Measurements from ENCODE around the gene LORICRIN.

The LORICRIN gene

DNA sequence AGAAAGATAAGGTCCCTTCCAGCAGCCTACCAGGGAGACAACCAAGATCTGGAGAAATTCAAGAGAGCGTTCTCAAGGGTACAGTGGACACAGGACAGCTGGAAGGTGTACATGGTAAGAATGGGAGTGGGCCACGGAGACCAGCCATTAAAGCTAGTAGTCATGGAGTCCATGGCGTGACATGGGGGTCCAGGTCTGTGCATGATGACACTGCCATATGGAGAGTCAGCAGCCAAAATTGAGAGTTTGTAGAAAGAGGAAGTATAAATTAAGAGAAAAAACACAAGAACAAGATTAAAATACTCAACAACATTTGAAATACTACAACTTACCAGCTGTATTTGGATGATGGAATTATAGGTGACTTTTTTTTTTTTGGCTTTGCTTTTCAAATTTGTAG lies 7.9 kb upstream of the LORICRIN start:
- CTCF ChIA-PET, result interaction anchor here (0.8 kb wide), 1 partner anchor 23 kb away, joined by 3 read pairs; no protein-coding TSS in a partner anchor
- Histone ChIP-seq H3K4me1 (ENCODE audit: control insufficient read depth, insufficient read depth, low read length) (no peaks in the 10 kb centered on the region), H3K36me3 (ENCODE audit: control insufficient read depth in 2 of 2, insufficient read depth in 1 of 2, low read length in 2 of 2) (no peaks in the 10 kb centered on the region), H3K9me3 (ENCODE audit: control insufficient read depth, insufficient read depth, low read depth, low read length) (no peaks in the 10 kb centered on the region), H3K27ac (ENCODE audit: extremely low read depth, low read depth, low read length) (no peak overlapping the region), H3K4me3 (ENCODE audit: low read depth, low read length) (no peak overlapping the region)
- POLR2A ChIA-PET, result no interaction called here
- TF ChIP-seq ZNF433 (tag by site-specific recombination; IDR thresholded peaks at IDR 0.05; ENCODE audit: low read depth) (no peak), ZEB2 (tag by site-specific recombination; IDR thresholded peaks at IDR 0.05) (no peak), ZNF335 (tag by site-specific recombination; conservative IDR thresholded peaks at IDR 0.05) (no peak), SCRT1 (tag by site-specific recombination; IDR thresholded peaks at IDR 0.05; ENCODE audit: borderline replicate concordance) (no peak)
- TF ChIP-seq, protein P1, sequence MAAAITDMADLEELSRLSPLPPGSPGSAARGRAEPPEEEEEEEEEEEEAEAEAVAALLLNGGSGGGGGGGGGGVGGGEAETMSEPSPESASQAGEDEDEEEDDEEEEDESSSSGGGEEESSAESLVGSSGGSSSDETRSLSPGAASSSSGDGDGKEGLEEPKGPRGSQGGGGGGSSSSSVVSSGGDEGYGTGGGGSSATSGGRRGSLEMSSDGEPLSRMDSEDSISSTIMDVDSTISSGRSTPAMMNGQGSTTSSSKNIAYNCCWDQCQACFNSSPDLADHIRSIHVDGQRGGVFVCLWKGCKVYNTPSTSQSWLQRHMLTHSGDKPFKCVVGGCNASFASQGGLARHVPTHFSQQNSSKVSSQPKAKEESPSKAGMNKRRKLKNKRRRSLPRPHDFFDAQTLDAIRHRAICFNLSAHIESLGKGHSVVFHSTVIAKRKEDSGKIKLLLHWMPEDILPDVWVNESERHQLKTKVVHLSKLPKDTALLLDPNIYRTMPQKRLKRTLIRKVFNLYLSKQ (tag by site-specific recombination; IDR thresholded peaks at IDR 0.05; ENCODE audit: borderline replicate concordance), result no peak
- TF ChIP-seq, protein P2, sequence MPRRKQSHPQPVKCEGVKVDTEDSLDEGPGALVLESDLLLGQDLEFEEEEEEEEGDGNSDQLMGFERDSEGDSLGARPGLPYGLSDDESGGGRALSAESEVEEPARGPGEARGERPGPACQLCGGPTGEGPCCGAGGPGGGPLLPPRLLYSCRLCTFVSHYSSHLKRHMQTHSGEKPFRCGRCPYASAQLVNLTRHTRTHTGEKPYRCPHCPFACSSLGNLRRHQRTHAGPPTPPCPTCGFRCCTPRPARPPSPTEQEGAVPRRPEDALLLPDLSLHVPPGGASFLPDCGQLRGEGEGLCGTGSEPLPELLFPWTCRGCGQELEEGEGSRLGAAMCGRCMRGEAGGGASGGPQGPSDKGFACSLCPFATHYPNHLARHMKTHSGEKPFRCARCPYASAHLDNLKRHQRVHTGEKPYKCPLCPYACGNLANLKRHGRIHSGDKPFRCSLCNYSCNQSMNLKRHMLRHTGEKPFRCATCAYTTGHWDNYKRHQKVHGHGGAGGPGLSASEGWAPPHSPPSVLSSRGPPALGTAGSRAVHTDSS (tag by site-specific recombination; IDR thresholded peaks at IDR 0.05), result no peak
- TF ChIP-seq, protein P3, sequence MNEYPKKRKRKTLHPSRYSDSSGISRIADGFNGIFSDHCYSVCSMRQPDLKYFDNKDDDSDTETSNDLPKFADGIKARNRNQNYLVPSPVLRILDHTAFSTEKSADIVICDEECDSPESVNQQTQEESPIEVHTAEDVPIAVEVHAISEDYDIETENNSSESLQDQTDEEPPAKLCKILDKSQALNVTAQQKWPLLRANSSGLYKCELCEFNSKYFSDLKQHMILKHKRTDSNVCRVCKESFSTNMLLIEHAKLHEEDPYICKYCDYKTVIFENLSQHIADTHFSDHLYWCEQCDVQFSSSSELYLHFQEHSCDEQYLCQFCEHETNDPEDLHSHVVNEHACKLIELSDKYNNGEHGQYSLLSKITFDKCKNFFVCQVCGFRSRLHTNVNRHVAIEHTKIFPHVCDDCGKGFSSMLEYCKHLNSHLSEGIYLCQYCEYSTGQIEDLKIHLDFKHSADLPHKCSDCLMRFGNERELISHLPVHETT (tag by site-specific recombination; IDR thresholded peaks at IDR 0.05), result no peak
- TF ChIP-seq, protein P4, sequence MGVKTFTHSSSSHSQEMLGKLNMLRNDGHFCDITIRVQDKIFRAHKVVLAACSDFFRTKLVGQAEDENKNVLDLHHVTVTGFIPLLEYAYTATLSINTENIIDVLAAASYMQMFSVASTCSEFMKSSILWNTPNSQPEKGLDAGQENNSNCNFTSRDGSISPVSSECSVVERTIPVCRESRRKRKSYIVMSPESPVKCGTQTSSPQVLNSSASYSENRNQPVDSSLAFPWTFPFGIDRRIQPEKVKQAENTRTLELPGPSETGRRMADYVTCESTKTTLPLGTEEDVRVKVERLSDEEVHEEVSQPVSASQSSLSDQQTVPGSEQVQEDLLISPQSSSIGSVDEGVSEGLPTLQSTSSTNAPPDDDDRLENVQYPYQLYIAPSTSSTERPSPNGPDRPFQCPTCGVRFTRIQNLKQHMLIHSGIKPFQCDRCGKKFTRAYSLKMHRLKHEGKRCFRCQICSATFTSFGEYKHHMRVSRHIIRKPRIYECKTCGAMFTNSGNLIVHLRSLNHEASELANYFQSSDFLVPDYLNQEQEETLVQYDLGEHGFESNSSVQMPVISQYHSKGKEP (tag by site-specific recombination; IDR thresholded peaks at IDR 0.05), result no peak

DNA sequence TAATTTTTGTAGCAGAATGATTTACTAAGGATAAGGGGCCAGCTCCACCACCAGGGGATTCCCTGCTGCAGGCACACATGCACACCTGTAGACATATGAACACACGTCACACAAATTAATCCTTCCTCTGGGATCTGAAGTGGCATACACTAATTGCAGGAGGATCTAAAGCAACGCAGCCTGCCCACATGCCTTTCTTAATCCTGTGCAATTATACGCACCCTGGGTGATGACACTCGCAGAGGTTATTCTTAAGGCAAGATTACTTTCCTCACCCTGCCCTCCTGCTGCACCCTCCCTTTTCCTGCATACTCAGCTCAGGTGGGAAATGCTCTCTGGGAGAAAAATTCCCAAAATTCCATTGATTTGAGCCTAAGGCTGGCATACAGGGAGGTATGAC lies 7.5 kb upstream of the LORICRIN start:
- POLR2A ChIA-PET, result no interaction called here
- H3K36me3 ChIP-seq (ENCODE audit: control insufficient read depth in 2 of 2, insufficient read depth in 1 of 2, low read length in 2 of 2), result no peaks in the 10 kb centered on the region
- no peaks in the 10 kb centered on the region for H3K4me1 ChIP-seq (ENCODE audit: control insufficient read depth, insufficient read depth, low read length)
- CTCF ChIA-PET, result interaction anchor here (0.6 to 0.8 kb wide), 2 partner anchors 14 to 24 kb away, joined by 3 read pairs; no protein-coding TSS in a partner anchor
- no peak overlapping the region for H3K27ac ChIP-seq (ENCODE audit: extremely low read depth, low read depth, low read length)
- TF ChIP-seq SP7 (tag by site-specific recombination; IDR thresholded peaks at IDR 0.05) (no peak), SETDB1 (IDR thresholded peaks at IDR 0.05; ENCODE audit: insufficient read length, low read length) (no peak), KLF10 (tag by site-specific recombination; IDR thresholded peaks at IDR 0.05) (no peak), ZFP41 (tag by site-specific recombination; IDR thresholded peaks at IDR 0.05; ENCODE audit: borderline replicate concordance) (no peak), ZSCAN30 (tag by site-specific recombination; IDR thresholded peaks at IDR 0.05) (no peak), ZNF433 (tag by site-specific recombination; IDR thresholded peaks at IDR 0.05; ENCODE audit: low read depth) (no peak), ZNF133 (tag by site-specific recombination; IDR thresholded peaks at IDR 0.05) (no peak)
- TF ChIP-seq, protein P5, sequence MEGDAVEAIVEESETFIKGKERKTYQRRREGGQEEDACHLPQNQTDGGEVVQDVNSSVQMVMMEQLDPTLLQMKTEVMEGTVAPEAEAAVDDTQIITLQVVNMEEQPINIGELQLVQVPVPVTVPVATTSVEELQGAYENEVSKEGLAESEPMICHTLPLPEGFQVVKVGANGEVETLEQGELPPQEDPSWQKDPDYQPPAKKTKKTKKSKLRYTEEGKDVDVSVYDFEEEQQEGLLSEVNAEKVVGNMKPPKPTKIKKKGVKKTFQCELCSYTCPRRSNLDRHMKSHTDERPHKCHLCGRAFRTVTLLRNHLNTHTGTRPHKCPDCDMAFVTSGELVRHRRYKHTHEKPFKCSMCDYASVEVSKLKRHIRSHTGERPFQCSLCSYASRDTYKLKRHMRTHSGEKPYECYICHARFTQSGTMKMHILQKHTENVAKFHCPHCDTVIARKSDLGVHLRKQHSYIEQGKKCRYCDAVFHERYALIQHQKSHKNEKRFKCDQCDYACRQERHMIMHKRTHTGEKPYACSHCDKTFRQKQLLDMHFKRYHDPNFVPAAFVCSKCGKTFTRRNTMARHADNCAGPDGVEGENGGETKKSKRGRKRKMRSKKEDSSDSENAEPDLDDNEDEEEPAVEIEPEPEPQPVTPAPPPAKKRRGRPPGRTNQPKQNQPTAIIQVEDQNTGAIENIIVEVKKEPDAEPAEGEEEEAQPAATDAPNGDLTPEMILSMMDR (tag by site-specific recombination; IDR thresholded peaks at IDR 0.05), result no peak
- TF ChIP-seq, protein P6, sequence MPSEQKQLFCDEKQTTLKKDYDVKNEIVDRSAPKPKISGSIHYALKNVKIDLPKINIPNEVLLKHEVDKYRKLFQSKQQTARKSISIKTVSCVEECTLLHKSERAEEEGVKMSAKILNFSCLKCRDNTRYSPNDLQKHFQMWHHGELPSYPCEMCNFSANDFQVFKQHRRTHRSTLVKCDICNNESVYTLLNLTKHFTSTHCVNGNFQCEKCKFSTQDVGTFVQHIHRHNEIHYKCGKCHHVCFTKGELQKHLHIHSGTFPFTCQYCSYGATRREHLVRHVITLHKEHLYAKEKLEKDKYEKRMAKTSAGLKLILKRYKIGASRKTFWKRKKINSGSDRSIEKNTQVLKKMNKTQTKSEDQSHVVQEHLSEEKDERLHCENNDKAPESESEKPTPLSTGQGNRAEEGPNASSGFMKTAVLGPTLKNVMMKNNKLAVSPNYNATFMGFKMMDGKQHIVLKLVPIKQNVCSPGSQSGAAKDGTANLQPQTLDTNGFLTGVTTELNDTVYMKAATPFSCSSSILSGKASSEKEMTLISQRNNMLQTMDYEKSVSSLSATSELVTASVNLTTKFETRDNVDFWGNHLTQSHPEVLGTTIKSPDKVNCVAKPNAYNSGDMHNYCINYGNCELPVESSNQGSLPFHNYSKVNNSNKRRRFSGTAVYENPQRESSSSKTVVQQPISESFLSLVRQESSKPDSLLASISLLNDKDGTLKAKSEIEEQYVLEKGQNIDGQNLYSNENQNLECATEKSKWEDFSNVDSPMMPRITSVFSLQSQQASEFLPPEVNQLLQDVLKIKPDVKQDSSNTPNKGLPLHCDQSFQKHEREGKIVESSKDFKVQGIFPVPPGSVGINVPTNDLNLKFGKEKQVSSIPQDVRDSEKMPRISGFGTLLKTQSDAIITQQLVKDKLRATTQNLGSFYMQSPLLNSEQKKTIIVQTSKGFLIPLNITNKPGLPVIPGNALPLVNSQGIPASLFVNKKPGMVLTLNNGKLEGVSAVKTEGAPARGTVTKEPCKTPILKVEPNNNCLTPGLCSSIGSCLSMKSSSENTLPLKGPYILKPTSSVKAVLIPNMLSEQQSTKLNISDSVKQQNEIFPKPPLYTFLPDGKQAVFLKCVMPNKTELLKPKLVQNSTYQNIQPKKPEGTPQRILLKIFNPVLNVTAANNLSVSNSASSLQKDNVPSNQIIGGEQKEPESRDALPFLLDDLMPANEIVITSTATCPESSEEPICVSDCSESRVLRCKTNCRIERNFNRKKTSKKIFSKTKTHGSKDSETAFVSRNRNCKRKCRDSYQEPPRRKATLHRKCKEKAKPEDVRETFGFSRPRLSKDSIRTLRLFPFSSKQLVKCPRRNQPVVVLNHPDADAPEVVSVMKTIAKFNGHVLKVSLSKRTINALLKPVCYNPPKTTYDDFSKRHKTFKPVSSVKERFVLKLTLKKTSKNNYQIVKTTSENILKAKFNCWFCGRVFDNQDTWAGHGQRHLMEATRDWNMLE (tag by site-specific recombination; conservative IDR thresholded peaks at IDR 0.05; ENCODE audit: low read depth), result no peak
- TF ChIP-seq, protein P7, sequence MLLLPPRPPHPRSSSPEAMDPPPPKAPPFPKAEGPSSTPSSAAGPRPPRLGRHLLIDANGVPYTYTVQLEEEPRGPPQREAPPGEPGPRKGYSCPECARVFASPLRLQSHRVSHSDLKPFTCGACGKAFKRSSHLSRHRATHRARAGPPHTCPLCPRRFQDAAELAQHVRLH (tag by site-specific recombination; IDR thresholded peaks at IDR 0.05), result no peak
- H3K4me3 ChIP-seq (ENCODE audit: low read depth, low read length), result no peak overlapping the region
- H3K9me3 ChIP-seq (ENCODE audit: control insufficient read depth, insufficient read depth, low read depth, low read length), result no peaks in the 10 kb centered on the region

All from HEK293 (cell line).